ENCODE results near the gene LIMA1.
"Not testable (repeated sequence)": the region's sequence is repeated elsewhere in the genome, so short reads cannot be mapped to it uniquely, and the experiment has no call there.

Gene LIMA1

GRCh38 chr12:50246873-50247612 is 36.3 kb downstream of the LIMA1 start:
- DNase-seq: no peak

DNA sequence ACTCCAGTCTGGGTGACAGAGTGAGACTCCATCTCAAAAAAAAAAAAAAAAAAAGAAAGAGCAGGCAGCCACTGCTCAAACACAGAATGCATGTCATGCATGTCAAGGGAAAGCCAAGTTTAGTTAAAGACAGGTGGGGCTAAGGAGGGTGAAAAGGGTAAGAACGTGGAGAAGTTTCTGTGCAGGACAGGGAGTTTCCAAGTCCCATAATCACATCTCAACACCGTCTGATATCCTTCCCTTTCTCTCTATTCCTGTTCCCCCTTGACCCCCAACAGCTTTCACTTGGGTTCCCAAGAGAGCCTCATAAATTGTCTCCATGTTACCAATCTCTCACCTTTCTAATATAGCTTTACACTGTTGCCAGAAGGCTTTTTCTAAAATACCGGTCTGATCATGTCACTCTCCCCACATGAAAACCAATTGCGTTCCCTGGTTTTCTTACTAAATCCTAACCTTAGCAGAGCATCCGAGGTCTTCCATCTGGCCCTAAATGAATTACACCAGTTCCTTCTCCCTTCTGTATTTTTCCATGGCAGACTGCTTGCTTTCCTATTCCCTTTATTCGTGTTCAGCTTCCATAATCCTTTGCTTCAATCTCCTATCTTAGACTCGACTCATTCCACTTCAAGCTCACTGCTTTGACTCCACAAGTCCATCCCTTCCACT is 37.0 kb downstream of the LIMA1 start:
- DNase-seq: no peak

DNA sequence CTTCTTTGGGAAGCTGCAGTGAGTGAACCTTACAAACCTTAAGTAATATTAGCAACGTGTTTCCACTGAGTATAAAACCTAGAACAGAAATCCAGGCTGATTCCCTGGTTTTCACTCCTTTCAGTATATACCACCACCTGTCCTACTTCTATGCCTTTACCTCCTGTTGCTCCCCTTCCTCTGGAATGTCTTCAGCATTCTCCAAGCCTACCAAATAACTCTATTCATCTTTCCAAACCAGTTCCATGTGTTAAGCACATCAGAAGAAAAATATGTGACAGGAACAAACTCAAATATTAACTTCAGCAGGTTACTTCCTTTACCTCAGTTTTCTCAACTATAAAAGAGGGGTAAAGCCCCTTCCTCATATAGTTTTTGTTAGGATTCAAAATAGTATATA is 39.8 kb downstream of the LIMA1 start:
- DNase-seq: no peak

GRCh38 chr12:50242751-50243191 is 40.5 kb downstream of the LIMA1 start:
- DNase-seq: no peak

DNA sequence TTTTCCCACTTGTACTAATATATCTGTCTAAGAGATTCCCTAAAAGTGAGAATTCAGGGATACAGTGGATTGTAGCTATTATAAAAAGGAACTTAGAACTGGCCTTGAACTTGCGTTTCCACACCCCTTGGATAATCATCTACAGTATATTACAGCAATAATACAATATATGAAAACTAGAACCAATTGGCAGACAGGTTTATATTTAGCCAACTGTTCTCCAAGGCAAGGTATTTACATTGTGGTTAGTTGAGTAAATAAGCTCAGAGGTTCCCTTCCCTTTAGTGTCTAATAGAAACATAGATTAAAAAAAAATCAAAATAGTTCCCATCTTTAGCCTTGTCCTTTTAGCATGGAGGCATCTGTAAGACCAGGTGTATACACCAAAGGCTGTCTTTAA is 42.1 kb downstream of the LIMA1 start:
- DNase-seq: peak; percentile 53

DNA sequence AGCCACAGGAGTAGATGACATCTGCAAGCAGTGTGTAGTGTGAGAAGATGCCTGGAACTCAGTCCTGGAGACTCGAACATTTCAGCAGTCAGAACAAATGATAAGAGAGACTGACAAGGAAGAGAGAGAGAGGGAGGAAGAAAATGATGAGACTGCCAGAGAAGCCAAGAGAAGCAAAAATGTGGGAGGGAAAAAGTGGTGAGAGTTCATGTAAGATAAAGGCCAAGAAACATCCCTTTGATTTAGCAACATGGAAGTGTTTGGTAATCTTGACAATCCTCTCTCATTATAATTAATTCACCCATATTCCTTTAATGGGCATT is 42.6 kb downstream of the LIMA1 start:
- no peak for DNase-seq

DNA sequence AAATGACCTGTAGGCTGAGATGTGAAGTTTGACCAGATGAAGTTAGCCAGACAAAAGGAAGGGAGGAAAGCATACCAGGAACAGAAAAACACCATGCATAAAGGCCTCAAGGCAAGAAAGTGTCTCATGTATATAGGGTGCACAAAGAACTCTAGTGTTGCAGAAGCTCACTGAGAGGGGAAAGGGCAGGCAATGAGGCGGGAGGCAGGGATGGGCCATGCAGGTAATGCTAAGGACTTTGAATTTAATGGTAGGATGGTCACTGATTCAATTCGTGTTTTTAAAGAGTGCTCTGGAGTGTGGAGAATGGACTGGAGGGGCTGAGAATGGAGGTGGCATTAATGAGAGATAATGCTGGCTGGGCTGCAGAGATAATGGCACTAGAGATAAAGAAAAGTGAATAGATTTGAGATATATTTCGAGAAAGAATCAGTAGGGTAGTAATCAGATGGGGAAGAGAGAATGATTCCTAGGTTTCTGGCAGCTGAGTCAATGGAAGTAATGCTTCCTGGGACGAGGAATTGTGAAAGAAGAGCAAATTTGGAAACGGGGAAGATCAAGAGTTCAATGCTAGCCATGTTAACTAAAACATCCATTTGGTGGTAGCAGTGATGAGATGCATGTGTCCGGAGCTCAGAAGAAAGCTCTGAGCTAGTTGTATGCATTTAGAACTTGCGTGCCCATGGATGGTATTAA is 43.1 kb downstream of the LIMA1 start:
- no peak for DNase-seq

GRCh38 chr12:50239355-50239891 is 43.9 kb downstream of the LIMA1 start:
- DNase-seq: no peak

- no peak for DNase-seq
Measured at GRCh38 chr12:50234347-50234746, 49.0 kb downstream of the LIMA1 start.

- DNase-seq: no peak
Measured at GRCh38 chr12:50232771-50233209, 50.5 kb downstream of the LIMA1 start.

GRCh38 chr12:50232206-50232605 is 51.1 kb downstream of the LIMA1 start:
- DNase-seq: no peak

DNA sequence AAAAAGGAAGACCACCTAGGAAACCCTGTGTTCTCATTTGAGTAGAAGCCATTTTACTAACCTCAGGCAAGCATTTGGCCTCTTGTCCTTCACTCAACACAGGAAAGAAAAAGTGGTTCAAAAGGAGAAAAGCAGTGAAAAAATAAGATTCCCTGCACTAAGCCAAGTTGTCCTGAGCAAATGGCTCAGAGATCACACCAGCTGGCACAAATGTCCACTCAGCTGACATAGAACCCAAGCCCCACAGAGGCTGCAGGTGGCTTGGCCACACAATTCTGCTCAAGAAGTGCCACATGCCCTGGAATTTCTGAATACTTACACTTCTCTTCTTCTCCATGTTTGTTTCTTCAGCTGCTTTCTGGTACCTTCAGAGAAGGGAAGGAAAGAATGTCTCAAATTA is 52.0 kb downstream of the LIMA1 start:
- DNase-seq: no peak

DNA sequence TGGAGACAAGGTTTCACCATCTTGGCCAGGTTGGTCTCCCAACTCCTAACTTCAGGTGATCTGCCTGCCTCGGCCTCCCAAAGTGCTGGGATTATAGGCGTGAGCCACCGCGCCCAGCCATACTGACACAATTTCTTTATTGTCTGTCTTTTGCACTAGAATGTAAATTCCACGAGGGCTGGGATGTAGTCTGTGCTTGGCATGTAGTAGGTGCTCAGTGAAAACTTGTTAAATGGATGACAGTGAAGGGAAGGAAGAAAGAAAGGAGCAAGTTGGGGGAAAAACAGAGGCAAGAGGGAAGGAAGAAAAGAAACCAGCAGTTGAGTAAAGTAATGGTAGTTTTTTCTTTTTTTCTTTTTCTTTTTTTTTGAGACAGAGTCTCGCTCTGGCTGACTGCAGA is 53.1 kb downstream of the LIMA1 start:
- DNase-seq: no peak

GRCh38 chr12:50224026-50224692 is 59.2 kb downstream of the LIMA1 start:
- peak; percentile 93 for DNase-seq

- peak; percentile 12 for DNase-seq
Measured at GRCh38 chr12:50222275-50222783, 61.0 kb downstream of the LIMA1 start.

DNA sequence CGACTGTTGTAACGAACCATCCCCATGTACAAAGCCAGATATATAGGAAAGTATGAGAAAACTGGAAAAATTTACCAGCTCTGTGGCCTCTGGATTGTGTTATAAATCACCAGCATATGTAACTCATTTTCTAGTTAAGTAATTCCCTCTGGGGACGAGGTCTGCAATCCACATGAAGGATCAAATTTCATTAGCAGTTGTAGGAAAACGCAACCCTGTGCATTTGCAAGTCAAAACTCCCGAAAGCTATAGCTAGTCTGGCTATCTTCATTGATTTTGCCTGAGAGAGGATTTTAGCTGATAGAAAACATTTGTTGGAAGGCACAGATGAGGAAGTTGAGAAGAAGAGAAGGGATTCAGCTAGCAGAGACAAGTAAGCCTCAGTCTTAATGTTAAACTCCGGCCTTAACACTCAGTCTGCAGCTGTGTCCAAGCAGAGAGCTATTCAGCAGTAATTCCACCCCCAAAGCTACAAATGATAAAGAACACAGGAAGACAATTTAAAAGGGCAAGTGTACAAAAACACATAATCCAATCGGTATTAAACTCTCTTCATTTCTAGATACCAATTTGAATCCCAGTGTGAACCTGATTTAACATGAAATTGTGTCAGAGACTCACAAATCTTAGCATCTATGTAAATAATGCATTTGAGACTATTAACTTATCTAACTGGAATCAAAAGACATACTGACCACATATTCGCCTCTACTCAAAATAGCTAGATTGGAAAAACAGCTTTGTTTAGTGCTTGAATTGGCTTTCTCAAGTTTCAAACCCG is 61.9 kb downstream of the LIMA1 start:
- DNase-seq: peak; percentile 73

DNA sequence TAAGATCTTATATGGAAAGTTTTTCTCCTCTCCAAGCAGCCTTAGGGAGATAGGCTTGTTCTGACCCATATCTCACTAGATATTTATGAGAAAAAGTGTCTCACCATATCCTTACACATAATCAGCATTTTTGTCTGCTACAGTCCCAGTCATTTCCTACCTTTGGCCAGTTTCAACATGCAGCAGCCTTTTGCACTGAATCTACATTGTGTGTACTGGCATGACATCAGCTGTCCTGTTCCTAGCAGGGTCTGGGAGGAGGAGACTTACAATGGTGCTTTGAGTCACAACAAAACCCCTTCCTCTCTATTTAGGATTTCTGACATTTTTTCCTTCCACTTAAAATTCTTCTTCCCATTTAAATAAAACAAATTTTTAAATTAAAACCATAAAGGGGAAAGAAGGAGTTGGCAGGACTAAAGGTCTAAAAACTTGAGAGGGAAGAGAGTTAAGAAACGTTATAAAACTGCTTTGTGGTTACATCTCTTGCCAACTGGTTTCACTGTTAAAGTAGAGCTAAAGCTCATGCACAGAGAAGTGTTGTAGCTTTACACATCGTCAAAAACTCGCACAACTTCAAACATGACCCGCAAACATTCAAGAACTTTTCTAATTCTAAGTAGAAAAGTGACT is 62.8 kb downstream of the LIMA1 start:
- no peak for DNase-seq

- DNase-seq: no peak
Measured at GRCh38 chr12:50219544-50219943, 63.8 kb downstream of the LIMA1 start.

DNA sequence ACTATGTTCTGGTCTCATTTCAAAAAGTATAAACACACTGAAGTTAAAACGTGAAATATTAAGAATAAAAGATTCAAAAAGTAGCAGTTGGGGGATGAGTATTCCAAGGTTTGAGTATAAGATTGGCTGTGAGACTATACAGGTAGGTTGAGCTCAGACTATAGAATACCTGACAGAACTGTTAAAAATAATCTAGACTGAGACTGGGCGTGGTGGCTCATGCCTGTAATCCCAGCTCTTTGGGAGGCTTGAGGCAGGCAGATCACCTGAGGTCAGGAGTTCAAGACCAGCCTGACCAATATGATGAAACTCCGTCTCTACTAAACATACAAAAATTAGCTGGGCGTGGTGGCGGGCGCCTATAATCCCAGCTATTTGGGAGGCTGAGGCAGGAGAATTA is 64.3 kb downstream of the LIMA1 start:
- not testable (repeated sequence) for DNase-seq

DNA sequence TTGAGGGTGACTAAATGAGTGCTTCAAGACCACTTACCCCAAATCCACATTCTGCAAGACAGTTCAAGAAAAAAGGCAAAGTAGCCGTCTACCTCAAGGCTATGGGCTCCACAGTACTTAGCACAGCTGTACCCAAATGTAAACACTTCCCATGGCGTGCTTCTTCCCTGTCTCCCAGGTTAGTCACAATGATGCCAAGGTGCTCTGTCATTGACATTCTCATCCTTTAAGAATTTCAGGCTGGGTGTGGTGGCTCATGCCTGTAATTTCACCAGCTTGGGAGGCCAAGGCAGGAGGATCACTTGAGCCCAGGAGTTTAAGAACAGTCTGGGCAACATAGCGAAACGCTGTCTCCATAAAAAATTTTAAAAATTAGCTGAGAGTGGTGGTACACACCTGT is 64.9 kb downstream of the LIMA1 start:
- DNase-seq: no peak

GRCh38 chr12:50217202-50217601 is 66.1 kb downstream of the LIMA1 start:
- no peak for DNase-seq

GRCh38 chr12:50215033-50215432 is 68.3 kb downstream of the LIMA1 start:
- DNase-seq: no peak
